SIG-M5 treated with dmso at 0.1 percent for 504 hours (cell line): Measurements from ENCODE around the gene KDM4C.
"Not testable (repeated sequence)": the region's sequence is repeated elsewhere in the genome, so short reads cannot be mapped to it uniquely, and the experiment has no call there.

Experiments
- DNase-seq: peaks from one replicate; lab custom pipeline; 2025; ENCODE audit not compliant: unreplicated experiment; lab: John Stamatoyannopoulos, UW

KDM4C gene

DNA sequence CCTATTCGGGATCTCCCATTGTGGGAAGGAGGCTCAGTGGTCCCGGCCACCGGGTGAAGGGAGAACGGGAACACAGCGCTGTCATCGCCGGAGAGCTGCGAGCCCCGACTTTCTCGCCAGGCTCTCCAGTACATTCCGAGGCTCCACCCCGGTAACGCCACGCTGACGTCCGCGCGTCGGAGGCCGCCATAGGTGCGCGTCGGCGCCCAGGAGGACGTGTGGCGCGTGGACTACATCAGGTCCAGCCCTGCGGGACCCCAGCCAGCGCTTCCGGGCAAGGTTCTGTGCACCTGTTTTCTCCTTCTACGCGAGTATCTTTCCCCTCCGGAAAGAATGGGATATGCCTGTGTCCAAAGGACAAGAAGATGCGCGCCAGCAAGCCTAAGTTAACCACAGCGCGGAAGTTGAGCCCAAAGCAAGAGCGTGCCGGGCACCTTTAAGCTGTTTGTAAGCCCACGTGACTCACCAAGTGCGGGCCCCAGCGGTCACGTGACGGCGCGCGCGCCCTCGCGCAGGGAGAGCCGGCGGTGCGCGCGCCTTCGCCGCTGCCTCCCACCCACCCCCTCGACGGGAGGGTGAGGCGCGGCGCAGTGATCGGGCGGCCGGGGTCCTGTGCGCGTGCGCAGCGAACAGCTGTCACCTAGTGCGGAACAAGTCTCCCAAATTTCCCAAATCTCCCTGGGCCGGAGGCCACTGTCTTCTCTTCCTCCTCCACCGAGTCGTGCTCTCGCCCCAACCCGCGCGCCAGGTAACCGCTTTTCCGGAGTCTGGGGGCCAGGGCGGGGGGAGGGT lies at the start of gene KDM4C:
Gene KDM4C, plus strand, starts transcription at position 518 of the 792 bp plus-strand sequence. CDS start 35,016 bp downstream, outside the sequence.
- peak; percentile 86 for DNase-seq

DNA sequence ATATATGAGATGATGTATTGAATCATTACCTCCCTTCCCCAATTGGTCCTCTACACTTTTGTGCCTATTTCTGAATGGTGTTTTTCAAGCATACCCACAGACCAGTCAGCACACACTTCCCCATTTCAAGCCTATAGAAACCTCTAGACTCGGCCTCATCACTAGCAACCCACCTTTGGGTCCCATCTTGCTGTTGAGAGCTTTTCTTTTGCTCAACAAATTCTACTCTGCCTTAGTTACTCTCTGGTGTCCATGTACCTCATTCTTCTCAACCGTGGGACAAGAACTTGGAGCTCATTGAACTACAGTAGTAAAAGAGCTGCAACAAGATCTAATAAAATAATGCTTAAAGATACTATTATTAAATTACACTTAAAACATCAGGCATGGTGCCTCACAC lies 49.0 kb upstream of the KDM4C start:
- peak; percentile 40 for DNase-seq

DNA sequence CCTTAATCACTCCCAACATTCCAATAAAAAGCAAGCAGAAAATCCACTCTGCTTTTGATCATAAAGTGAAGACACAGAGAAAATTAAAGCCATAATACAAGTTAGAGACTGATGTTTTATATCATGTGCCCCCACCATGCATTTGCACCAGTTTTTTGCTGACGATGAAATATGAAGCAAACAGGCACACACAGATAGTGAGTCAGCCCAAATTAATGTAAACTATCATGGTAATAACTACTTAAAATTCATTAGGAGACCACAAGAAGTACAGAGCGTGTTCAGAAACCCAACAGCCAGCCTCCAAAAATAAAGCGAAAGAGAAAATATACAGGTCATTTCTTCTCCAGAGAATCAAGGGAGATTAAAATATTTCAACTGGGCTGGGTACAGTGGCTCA lies 46.4 kb upstream of the KDM4C start:
- no peak for DNase-seq

DNA sequence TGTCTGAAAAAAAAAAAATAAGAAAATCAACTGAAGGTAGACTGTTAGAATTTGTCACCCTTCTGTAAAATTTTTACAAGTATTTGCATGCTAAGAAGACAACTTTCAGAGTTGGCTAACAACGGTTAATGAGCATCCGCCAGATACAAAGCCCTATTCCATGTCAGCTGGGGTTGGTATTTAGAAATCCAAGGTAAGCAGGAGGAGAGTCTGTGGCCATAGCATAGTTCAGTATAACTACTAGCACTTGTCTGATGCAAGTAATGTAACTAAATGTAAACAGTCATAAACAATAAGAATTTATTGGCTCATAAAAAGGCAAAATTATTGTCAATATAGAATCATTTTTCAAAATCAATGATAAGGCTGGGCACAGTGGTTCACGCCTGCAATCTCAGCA lies 45.7 kb upstream of the KDM4C start:
- DNase-seq, result no peak

DNA sequence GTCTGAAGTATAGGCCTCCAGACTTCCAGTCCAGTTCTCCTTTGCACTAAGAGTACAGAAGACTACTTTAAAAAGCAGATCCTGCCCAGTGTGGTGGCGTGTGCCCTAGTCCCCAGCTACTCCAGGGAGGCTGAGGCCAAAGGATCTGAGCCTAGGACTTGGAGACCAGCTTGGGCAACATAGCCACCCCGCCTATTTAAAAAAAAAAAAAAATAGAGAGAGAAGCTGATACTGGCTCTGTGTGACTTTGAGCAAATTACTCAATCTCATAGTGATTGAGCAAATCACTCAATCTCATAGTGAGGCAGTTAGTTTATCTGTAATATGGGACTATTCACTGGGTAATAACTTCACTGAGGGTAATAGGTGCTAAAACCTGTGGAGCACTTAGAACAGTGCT lies 43.6 kb upstream of the KDM4C start:
- DNase-seq, result peak; percentile 36

DNA sequence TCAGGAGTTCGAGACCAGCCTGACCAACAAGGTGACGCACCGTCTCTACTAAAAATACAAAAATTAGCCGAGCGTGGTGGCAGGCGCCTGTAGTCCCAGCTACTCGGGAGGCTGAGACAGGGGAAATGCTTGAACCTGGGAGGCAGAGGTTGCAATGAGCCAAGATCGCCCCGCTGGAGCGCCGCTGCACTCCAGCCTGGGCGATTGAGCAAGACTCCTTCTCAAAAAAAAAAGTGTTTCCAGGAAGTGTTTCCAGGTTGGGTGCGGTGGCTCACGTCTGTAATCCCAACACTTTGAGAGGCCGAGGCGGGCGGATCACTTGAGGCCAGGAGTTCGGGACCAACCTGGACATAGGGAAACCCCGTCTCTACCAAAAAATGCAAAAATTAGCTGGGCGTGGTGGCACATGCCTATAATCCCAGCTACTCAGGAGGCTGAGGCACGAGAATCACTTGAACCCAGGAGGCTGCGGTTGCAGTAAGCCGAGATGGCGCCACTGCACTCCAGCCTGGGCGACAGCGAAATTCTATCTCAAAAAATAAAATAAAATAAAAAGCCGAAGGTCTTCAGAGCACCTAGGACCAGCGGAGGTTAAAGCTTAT lies 42.5 kb upstream of the KDM4C start:
- not testable (repeated sequence) for DNase-seq

DNA sequence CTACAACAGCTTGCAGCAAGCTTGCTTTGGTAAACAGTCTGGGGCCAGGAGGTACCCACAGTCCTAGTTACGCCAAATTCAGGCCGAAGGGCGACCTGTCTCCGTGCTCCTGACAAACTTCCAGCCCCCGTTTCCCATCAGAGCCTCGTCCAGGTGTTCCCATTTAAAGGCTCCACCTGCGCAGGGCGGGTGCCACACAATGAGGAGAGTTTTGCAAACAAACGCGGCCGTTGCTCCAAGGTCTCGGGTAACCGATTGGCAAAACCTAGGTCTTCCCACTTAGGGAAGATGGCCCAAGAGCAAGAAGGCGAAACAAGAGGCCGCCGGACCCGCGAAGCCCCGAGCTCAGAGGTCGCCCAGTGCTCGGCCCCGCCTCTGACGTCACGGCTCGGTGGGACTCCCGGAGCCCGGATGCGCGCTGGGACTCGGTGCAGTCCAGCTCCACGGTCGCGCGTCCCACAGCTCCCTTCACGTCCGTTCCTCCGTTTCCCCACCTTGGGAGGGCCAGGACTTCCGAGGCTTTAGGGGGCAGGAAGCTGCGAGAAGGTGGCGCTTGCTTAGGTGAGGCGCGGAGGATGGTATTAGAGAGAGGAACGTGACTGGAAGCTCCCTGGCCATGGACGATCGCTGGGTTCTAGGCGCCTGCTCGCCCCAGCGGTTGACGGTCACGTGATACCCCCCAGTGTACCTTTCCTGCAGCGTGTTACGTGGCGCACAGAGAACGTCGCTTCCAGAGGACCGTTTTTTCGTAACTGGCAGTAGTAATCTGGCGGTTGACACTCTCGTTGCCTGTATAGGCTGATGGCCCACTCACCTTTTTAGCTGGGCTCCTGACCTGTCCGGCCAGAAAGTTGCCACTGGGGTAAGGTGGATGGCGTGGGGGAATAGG lies 41.8 kb upstream of the KDM4C start:
- no peak for DNase-seq

DNA sequence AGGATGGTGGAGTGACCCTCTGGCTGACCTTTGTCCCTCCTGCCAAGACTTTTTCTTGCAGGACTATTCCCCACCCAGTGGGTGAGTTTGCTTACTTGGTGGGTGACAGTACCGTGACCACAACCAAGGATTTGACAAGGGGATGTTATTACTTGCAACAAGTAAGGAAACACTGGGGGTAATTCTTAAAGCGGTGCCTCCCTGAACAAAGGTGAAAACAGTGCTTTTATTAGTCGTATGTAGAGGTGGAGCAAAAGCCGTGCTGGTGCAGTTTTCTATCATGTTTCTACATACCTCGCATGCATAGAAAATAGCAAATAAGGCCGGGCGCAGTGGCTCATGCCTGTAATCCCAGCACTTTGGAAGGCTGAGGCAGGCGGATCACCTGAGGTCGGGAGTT lies 41.0 kb upstream of the KDM4C start:
- no peak for DNase-seq

DNA sequence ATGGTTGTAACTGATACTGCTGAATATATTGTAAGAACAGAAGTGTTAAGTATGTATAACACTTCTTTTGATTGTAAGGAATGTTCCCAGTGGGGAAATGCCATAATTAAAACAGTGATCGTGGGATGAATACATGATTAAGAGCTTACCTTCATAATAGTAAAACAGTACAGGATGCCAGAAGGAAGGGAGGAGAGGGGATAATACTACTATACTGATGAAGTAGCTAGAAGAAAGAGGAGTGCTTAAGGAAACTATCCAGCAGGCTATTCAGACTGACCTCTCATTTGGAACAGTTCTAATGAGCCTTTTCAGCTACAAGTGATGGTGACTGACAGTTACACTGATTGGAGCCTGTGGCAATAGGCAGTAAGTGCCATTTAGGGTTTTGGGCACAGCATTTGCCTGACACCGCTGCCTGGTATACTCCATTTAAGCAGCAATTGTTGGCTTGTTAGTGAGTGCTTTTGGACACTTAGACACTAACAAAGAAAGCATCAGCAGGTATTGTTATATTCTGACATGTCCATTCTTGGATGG lies 33.8 kb upstream of the KDM4C start:
- no peak for DNase-seq

DNA sequence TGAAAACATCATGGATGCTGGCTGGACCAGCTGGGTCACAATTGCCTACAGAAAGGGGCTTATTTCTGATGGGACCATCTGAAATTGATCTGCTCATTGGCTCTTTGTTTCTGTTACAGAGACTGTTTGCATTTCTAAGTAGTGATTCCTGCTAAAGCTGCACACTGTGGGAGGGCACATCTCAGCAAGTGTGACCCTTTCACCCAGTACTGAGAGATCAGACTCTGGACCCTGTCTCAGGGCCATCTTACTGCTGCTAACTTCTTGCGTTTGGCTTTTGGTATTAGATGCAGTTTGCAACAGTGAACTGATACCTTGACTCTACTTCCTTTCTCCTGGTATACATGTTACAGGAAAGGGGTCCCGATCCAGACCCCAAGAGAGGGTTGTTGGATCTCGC lies 24.5 kb upstream of the KDM4C start:
- no peak for DNase-seq

DNA sequence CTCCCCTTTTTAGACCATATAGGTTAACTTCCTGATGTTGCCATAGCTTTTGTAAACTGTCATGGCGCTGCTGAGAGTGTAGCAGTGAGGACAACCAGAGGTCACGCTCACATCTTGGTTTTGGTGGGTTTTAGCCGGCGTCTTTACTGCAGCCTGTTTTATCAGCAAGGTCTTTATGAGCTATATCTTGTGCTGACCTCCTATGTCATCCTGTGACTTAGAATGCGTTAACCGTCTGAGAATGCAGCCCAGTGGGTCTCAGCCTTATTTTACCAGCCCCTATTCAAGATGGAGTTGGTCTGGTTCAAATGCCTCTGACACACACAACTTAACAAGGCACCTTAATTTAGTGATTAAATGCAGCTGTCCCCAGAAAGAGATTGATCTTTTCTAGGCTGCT lies 23.9 kb upstream of the KDM4C start:
- no peak for DNase-seq

DNA sequence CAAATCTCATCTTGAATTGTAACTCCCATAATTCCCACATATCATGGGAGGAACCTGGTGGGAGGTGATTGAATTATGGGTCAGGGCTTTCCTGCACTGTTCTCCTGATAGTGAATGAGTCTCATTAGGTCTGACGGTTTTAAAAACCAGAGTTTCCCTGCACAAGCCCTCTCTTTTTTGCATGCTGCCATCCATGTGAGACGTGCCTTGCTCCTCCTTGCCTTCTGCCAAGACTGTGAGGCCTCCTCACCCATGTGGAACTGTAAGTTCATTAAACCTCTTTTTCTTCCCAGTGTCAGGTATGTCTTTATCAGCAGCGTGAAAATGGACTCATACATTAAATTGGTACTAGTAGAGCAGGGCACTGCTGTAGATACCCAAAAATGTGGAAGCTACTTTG lies 22.4 kb upstream of the KDM4C start:
- no peak for DNase-seq

DNA sequence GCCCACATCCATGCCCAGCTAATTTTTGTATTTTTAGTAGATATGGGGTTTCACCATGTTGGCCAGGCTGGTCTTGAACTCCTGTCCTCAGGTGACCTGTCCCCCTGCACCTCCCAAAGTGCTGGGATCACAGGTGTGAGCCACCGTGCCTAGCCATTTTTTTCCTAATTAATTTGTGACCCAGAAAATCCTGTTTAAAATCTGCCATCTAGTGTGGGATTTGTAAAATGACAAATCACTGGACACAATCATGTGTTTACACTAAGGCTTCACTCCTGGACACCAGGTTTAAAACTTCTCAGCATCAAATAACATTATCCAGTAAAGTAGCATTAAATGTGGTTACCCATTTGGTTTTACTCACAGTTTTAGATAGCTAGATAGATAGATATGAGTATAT lies 18.6 kb upstream of the KDM4C start:
- no peak for DNase-seq

DNA sequence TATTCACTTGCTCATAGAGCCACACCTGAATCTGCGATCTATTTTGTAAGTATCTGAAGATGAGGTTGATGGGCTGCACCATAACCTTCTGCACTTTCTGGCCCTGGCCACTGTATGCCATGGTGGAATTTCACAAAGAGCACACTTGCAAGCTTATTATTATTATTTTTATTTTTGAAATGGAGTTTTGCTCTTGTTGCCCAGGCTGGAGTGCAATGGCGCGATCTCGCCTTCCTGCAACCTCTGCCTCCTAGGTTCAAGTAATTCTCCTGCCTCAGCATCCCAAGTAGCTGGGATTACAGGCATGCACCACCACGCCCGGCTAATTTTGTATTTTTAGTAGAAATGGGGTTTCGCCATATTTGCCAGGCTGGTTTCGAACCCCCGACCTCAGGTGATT lies 8.9 kb upstream of the KDM4C start:
- not testable (repeated sequence) for DNase-seq

DNA sequence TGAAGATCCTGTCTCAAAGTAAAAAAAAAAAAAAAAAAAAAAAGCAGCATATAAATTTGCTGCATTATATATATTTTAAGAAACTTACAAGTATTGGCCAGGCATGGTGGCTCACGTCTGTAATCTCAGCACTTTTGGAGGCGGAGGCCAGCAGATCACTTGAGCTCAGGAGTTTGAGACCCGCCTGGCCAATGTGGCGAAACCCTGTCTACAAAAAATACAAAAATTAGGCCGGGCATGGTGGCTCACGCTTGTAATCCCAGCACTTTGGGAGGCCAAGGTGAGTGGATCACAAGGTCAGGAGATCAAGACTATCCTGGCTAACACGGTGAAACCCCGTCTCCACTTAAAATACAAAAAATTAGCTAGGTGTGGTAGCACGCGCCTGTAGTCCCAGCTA lies 2.9 kb upstream of the KDM4C start:
- DNase-seq, result not testable (repeated sequence)

DNA sequence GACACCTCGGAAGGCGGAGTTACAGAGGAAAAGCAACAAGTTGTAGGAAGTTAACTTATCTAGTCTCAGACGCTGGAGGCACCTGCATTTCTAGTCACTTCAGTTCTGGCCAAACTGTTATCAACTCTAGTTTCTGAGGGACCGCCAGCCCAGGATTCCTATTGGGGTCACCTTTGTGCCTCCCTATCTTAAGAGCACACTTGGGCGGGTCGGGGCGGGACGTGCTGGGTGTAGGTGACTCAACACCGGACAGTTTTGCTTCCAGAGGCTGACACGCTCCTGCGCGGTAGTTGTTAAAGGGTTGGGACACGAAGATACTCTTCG lies 679 bp upstream of the KDM4C start:
- peak; percentile 90 for DNase-seq

DNA sequence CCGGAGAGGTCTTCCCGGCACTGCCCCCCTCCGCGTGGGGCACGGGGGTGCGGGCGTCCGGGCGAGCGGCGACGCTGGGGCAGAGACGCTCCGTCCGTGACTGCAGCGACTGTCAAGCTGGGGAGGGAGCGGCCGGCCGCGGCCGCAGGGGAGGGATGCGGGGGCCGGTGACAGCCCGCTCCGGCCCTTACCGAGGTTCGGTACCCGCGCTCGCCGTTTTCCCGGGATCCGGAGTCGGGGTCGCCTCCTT lies 400 bp downstream of the KDM4C start:
- no peak for DNase-seq

DNA sequence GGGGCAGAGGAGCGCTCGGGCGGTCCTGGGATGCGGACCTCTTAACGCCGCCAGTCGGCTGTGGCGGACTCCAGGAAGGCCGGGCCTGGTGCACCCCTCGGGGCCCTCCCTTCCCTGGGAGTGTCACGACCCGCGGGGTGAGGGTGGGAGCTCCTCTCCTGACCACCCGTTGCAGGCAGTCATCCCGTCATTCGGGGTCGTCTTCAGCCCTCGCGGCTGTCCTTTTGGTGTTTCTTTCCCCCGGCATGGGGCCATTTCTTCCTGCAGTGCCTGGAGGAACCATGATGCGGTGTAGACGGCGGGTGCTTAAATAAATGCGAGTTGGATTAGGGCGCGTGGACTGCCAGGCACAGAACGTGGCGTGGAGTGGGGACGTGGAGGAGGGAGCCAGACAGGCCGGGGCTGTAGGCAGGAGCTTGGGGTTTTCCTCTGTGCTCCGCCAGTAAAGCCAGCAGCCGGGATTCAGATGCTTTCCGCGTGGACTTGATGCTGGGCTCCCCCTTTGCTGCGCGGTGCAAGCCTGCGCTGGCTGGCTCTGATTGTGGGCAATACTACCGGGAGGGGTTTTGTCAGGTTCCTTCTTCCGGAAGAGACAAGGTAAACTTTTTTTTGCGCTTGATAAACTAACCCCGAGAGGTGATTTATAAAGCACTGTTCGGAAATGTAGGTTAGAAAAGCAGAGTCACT lies 868 bp downstream of the KDM4C start:
- DNase-seq, result peak; percentile 51

DNA sequence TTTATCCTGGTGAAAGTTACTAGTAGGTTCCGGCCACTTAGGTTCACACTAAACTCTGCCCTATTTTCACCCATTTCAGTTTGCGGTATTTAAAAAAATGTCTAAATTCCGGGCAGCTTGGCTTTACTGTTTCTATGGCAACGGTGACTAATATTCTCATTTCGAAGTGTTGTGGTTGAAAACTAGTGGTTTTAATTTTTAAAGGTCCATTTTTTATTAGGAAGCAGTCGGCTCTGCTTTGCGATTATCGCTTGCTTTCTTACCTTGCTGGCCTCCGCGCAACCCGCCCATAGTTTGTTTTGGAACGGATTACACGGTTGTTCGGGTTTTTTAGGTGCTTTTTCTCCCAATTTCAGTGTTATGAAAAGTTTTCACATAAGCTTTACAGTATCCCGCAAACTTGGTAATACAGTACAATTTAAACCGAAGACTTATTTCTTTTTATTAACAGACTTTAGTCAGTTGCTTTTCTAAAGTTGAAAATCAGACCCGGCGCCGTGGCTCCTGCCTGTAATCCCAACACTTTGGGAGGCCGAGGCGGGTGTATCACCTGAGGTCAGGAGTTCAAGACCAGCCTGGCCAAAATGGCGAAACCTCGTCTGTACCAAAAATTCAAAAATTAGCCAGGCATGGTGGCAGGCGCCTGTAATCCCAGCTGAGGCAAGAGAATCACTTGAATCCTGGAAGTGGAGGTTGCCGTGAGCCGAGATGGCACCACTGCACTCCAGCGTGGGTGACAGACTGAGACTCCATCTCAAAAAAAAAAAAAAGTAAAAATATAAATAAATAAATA lies 1.6 kb downstream of the KDM4C start:
- peak; percentile 72 for DNase-seq

DNA sequence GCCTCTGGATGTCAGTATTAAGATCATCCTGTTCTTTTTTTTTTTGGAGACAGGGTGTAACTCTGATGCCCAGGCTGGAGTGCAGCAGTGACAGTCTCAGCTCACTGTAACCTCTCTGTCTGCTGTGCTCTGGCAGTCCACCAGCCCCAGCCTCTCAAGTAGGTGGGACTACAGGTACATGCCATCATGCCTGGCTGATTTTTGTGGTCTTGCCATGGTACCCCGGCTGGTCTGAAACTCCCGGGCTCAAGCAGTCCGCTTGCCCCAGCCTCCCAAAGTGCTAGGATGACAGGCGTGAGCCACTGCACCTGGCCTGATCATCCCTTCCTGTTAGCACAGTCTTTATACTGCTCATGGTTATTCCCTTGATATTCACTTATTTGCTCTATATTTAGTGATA lies 3.5 kb downstream of the KDM4C start:
- no peak for DNase-seq

DNA sequence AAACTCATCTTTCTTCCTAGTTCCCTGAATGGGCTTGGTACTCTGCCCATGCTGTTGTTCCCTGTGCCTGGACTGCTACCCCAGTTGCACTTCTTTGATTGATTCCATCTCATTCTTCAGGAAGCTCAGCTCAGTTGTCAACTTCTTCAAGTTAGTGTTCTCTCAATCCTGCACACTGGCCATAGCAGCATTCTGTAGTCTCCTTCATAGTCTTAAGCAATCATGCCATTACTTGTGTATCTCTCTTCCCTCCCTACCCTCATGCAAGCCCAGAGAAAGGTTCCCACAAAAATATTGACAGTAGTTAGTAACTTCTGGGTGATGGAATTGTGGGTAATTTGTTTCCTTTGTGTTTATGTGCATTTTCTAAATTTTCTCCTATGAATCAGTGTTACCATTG lies 5.5 kb downstream of the KDM4C start:
- DNase-seq, result no peak
